Fibroblast of lung (primary cell): ENCODE results near the gene CFAP20.

Experiments
- EZH2 ChIP-seq: IDR thresholded peaks from 2 replicates; pipeline ENCODE4 v1.5.1; 2012; ENCODE audit warnings: low read length, control low read depth, mild to moderate bottlenecking; ENCODE audit errors: missing control alignments
- TF ChIP-seq, protein P1 (sequence below), 2 donors: IDR thresholded peaks in 1 of 2; conservative IDR thresholded peaks in 1 of 2; 1 replicate in 1 of 2; 2 replicates in 1 of 2; pipeline ENCODE4 v1.5.1; 2011 to 2012; ENCODE audit warnings: low read length in 2 of 2, control low read depth in 1 of 2, inconsistent platforms in 1 of 2, low read depth in 1 of 2, mild to moderate bottlenecking in 1 of 2

DNA sequence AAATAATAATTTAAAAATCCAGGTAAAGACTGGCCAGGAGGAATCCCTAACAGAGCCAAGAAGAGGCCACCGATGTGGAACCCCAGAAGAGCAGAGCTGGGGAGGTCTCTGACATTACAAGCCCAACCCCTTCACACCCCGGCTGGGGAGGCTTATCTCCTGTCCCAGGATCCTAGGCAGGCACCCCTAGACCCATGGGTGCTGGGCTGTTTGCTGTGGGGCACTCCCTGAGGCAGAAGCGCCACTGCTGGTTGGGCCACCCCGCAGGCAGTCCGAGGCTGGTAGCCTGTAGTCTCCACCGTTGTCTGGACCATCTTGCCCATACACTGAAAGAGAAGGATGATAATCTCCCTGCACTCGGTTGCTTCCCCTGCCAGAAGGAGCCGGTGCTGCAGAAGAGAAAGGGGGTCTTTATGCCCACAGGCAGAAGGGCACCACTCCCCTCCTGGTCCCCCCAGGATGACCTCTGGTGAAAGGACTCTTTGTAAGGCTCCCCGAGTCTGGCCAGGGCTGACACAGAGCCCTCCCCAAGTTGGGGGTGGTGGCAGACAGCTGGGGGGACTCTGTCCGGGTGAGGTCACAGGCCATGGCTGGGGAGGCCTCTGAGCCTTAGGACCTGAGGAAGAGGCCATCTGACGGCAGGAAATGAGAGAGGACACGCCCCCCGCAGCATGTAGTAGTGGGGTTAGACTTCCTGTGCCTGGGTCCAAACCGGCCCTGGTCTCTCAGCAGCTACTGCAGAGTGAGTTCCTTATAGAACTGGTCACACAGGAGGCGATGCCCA lies 34.2 kb downstream of the CFAP20 start:
- TF ChIP-seq, protein P1, sequence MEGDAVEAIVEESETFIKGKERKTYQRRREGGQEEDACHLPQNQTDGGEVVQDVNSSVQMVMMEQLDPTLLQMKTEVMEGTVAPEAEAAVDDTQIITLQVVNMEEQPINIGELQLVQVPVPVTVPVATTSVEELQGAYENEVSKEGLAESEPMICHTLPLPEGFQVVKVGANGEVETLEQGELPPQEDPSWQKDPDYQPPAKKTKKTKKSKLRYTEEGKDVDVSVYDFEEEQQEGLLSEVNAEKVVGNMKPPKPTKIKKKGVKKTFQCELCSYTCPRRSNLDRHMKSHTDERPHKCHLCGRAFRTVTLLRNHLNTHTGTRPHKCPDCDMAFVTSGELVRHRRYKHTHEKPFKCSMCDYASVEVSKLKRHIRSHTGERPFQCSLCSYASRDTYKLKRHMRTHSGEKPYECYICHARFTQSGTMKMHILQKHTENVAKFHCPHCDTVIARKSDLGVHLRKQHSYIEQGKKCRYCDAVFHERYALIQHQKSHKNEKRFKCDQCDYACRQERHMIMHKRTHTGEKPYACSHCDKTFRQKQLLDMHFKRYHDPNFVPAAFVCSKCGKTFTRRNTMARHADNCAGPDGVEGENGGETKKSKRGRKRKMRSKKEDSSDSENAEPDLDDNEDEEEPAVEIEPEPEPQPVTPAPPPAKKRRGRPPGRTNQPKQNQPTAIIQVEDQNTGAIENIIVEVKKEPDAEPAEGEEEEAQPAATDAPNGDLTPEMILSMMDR (conservative IDR thresholded peaks at IDR 0.05 in 1 of 2, IDR thresholded peaks at IDR 0.05 in 1 of 2; ENCODE audit: low read depth in 1 of 2, low read length in 2 of 2), result no peak
- no peak for TF ChIP-seq EZH2
